Effector memory CD4-positive, alpha-beta T cell (primary cell): ENCODE measurements around the gene STX16.

Experiments used
- DNase-seq, 3 donors: peaks; one replicate each; pipeline ENCODE4 v3.0.0-alpha.2; 2020
- H3K27ac ChIP-seq: 2 replicates; pipeline ENCODE4 v1.7.0; 2013; ENCODE audit warnings: mild to moderate bottlenecking, low read length, moderate library complexity; ENCODE audit not compliant: insufficient read depth, poor library complexity, severe bottlenecking
- H3K27me3 ChIP-seq: replicated peaks from 2 replicates; pipeline ENCODE4 v1.7.0; 2013; ENCODE audit warnings: mild to moderate bottlenecking, low read length; ENCODE audit not compliant: insufficient read depth, control insufficient read depth, poor library complexity, severe bottlenecking
- H3K36me3 ChIP-seq: 2 replicates; pipeline ENCODE4 v1.7.0; 2013; ENCODE audit warnings: mild to moderate bottlenecking, low read length, moderate library complexity; ENCODE audit not compliant: control insufficient read depth, insufficient read depth
- H3K4me1 ChIP-seq: 2 replicates; pipeline ENCODE4 v1.7.0; 2013; ENCODE audit warnings: low read length, mild to moderate bottlenecking; ENCODE audit not compliant: control insufficient read depth, insufficient read depth, poor library complexity, severe bottlenecking
- H3K4me3 ChIP-seq: 2 replicates; pipeline ENCODE4 v1.7.0; 2013; ENCODE audit warnings: low read length, low read depth, mild to moderate bottlenecking; ENCODE audit not compliant: insufficient read depth, poor library complexity, severe bottlenecking
- H3K9me3 ChIP-seq: 2 replicates; pipeline ENCODE4 v1.7.0; 2013; ENCODE audit warnings: mild to moderate bottlenecking, low read length, moderate library complexity; ENCODE audit not compliant: control insufficient read depth

STX16 gene

DNA sequence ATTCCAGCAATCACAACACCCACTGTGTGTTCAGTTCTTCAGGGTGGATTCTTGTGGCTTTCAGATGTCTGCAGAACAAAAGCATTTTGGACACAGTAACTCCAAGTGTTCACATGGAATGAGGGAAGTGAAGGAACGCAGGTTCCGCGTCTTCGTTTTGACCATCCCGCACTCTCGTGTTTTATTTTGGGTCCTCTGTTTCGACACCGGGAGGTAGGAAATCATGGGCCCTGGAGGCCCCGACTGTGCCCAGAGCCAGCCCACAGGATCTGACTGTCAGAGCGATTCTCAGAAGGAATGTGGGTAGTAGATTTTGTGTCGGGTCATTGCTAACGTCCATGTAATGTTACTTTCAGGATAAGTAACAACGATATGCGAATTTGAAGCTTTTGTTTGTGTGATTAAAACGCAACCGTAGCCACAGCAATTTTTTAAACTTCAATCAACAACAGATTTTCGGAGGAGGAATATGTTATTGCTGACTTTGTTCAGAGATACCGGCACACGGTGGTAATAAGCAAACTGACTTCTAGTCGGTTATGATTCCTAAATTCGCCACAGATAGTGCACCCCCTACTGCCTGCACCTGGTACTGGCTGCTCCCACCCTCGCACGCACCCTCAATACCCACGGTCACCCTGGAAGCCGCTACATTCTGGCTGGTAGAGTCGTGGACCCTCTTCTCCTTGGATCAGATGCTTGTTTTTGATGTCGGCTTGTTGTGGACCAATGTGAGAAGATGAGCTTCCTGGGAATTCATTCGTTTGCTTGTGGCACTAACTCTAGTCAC lies 52.0 kb downstream of the STX16 start:
- Histone ChIP-seq H3K27me3 (no peaks in the 10 kb centered on the region), H3K4me1 (no peaks in the 10 kb centered on the region), H3K9me3 (no peaks in the 10 kb centered on the region), H3K27ac (no peak overlapping the region), H3K4me3 (no peak overlapping the region), H3K36me3 (peaks cover 39% of the 10 kb centered on the region)
- no peak for DNase-seq

DNA sequence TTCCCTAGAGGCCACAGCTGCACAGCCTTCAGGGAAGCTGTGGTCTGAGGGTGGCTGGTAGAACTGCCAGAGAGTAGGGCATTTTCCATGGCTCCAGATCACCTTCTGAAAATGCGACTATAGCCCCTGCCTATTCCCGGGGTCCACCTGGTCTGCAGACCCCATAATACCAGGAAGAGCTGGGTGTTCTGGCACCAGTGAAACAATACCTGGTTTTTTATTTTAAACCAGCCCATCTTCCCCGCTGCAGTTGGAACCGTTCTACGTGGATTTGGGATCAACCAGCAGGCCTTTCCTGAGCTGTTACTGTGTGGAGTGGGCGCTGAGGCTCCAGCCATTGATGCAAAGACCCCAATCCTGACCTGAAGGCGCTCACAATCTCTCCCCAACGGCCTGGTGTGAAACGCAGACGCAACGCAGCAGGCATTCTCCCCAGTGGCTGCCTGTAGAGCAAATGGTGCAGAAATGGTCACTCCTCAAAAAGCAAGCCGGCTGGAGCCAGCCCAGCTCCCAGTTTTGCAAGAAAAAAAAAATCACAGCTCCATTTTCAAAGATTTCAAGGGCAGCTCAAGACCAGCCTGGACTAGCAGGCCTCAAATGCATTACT lies 52.8 kb downstream of the STX16 start:
- Histone ChIP-seq H3K4me1 (no peaks in the 10 kb centered on the region), H3K4me3 (no peak overlapping the region), H3K9me3 (no peaks in the 10 kb centered on the region), H3K27ac (no peak overlapping the region), H3K27me3 (no peaks in the 10 kb centered on the region), H3K36me3 (peaks cover 32% of the 10 kb centered on the region)
- no peak for DNase-seq

DNA sequence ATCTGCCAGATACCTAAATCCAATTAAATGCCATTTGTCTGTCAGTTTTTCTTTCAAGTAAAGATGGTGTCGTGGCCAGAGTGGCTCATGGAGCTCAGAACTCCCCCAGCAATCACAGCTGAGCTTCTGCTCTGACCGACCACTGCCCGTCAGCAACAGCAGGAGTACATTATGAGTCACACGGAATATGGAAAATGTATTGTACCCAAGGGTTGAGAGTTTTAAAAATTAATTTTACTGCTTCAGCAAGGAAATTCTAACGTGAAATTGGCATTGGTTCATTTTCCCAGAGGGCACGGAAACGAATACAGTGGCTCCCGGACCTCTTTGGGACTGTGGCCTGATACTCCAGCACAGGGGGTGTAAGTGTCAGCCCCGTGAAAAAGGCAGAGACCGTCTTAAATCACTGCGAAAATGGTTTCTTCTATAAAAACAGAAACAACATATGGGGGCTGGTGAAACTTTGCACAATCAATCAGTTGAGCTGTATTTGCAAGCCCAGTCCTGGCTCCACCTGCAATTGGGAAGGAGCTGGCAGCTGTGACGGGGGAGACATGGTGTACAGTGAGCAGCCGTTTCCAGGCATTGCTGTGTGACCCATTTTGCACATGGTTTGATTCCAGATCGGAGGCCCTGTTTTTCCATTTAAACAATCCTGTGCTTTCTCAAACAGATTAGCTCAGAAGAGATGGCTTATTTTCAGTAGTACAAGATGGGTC lies 54.3 kb downstream of the STX16 start:
- no peaks in the 10 kb centered on the region for H3K27me3 ChIP-seq
- H3K4me1 ChIP-seq, result no peaks in the 10 kb centered on the region
- no peak overlapping the region for H3K27ac ChIP-seq
- no peak for DNase-seq
- H3K36me3 ChIP-seq, result peaks cover 19% of the 10 kb centered on the region
- no peak overlapping the region for H3K4me3 ChIP-seq
- no peaks in the 10 kb centered on the region for H3K9me3 ChIP-seq

DNA sequence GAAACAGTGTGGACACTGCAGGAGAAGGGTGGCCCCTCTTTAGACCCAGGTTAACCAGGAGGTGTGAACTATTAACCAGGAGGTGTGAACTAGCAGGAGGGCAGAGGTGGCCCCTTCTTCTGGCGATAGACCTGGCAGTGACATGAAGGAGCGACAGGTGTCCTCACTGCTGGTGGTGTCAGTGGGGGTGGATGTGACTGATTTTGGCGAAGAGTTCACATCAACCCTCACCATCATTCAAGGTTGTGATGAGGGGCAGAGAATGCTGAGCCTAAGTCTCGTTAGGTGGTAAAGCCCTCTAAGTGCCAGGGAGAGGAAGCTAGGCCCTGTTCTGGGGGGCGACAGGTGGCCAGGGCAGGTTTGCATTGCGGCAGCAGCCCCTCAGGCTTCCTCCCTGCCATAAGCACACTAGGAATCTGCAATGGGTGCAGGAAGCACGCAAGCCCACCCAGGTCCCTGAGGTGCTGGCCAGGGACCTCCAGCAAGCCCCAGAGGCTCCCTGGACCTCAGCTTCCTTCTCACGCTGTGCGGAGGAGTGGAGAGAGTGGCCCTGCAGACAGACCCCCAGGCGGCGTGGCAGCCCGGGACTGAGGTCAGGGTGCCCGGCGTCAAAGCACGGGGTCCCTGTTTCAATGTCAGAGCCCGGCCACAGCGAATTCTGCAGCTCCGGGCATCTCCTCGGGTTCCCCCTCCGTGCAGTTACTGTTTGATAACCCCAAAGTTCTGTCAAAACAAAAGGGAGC lies 55.2 kb downstream of the STX16 start:
- H3K4me3 ChIP-seq, result no peak overlapping the region
- H3K27me3 ChIP-seq, result no peaks in the 10 kb centered on the region
- no peak for DNase-seq
- no peak overlapping the region for H3K27ac ChIP-seq
- no peaks in the 10 kb centered on the region for H3K4me1 ChIP-seq
- H3K36me3 ChIP-seq, result peaks cover 19% of the 10 kb centered on the region
- H3K9me3 ChIP-seq, result no peaks in the 10 kb centered on the region

DNA sequence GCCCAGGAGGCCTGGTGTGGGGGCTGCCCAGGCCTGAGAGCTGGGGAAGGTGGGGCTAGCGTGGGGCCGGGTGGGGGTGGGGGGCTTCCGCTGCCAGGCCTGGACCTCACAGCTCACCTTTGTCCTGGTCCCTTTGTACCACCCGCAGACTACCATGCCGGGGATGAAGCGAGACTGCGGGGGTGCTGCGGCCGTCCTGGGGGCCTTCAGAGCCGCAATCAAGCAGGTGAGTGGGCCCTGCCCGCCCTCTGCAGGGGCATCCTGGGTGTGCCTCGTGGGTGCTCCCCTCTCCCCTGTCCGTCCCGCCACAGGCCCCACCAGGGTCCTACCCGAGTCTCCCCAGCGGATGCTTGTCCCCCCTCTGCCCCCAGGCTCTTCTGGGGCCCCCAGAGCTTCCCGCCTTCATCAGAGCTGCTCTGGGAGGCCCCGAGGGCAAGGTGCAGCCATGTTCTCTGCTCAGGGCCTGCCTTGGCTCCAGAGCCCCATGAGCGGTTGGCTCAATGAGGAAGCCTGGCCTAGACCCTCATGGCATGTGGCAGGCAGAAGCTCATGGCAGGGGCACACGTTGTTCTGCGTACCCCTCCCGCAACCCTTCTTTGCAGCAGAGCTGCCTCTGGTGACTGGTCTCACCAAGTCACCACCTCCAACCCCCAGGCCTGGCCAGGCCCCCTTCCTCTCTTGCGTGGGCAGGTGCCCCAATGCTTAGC lies 56.0 kb downstream of the STX16 start:
- Histone ChIP-seq H3K27ac (no peak overlapping the region), H3K36me3 (peaks cover 15% of the 10 kb centered on the region), H3K4me1 (no peaks in the 10 kb centered on the region), H3K9me3 (no peaks in the 10 kb centered on the region), H3K27me3 (no peaks in the 10 kb centered on the region), H3K4me3 (no peak overlapping the region)
- DNase-seq, result no peak

DNA sequence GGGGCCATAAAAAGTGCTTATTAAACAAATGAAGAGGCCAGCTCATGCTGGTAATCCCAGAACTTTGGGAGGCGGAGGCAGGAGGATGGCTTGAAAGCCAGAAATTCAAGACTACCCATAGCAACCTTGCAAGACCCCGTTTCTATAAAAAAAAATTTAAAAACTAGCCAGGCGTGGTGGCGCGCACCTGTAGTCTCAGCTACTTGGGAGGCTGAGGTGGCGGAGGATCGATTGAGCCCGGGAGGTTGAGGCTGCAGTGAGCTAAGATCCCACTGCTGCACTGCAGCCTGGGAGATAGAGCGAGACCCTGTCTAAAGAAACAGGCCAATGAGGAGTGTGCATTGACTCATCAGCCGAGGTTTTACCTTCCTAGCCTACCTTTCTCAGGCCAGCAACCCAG lies 56.7 kb downstream of the STX16 start:
- no peaks in the 10 kb centered on the region for H3K27me3 ChIP-seq
- no peak overlapping the region for H3K4me3 ChIP-seq
- peaks cover 14% of the 10 kb centered on the region for H3K36me3 ChIP-seq
- DNase-seq, result no peak
- H3K27ac ChIP-seq, result no peak overlapping the region
- H3K9me3 ChIP-seq, result no peaks in the 10 kb centered on the region
- no peaks in the 10 kb centered on the region for H3K4me1 ChIP-seq

DNA sequence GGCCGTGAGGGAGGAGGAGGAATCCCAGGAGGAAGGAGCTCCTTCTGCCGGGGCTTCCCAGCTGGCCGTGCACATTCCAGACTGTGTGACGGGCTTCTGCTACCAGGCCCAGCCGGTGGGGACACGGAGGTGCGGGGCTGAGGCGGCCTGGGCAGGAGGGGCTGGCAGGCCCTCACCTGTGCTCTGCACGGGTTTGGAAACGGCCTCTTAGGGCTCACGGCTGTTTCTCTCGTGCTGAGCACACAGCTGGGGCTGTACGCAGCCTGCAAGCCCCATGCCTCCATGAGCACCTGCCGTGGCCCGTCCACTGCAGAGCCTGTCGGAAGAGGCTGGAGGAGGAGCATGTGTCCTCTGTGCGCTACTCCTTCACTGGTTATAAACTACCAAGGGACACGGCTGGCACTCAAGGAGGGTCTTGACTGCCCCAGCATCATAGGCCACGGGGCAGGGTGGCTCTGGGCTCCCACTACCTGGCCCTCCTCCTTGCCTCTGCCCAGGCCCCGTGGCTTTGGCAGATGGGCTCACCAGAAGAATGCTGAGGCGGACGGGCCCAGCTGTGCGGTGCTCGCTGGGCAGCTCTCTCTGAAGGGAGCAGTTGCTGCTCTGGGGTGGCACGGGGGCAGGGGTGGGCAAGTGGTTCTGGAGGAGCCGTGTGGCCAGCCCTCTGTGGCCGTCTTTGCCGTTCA lies 57.3 kb downstream of the STX16 start:
- no peak for DNase-seq
- H3K4me3 ChIP-seq, result no peak overlapping the region
- H3K4me1 ChIP-seq, result no peaks in the 10 kb centered on the region
- H3K27me3 ChIP-seq, result no peaks in the 10 kb centered on the region
- H3K36me3 ChIP-seq, result peaks cover 8% of the 10 kb centered on the region
- no peaks in the 10 kb centered on the region for H3K9me3 ChIP-seq
- no peak overlapping the region for H3K27ac ChIP-seq

DNA sequence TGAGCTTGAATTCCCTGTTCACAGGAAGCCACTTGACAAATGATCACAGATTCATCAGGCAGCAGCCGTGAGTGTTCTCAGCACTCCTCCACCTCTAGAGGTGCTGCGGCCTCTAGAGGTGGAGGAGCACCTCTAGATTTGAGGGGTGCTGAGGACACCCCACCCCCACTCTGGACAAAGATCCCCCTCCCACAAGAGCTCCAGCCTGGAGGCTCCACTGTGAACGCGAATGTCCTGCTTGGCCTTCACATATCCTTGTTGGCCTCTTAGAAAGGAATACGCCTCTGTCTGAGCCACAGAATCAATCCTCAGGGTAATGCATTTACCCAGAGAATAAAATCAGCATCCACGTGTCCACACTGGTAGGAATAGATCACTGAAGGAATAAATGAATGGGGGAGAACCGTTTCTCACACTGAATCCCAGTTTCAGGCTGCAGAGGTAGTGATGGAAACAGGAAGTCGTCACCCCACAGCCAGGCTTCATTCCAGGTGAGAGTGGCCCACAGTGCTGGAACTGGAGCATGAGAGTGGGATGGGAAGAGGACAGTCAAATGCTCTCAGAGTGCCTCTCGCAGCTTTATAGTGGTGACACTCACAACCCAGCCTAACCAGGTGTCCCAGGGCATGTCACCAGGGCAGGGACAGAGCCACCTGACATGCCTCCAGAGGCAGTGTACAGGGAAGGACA lies 58.1 kb downstream of the STX16 start:
- Histone ChIP-seq H3K9me3 (no peaks in the 10 kb centered on the region), H3K4me3 (no peak overlapping the region), H3K27ac (no peak overlapping the region), H3K27me3 (no peaks in the 10 kb centered on the region), H3K4me1 (no peaks in the 10 kb centered on the region), H3K36me3 (peaks cover under 1% of the 10 kb centered on the region)
- DNase-seq, result no peak

DNA sequence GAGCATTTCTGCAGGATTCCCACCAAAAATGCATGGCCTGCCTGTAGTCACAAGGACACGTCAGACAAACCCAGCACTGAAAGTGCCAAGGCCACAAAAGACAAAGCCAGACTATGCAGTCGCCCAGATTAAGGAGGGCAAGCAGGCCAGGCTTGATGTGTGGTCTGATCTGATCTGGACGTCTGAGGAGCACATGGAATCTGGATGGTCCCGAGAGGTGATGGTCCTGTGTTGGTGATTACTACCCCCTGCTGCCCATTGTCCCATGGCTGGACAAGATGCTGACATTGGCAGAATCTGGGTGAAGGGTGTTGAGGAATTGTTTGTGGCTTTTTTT lies 58.6 kb downstream of the STX16 start:
- Histone ChIP-seq H3K4me1 (no peaks in the 10 kb centered on the region), H3K4me3 (no peak overlapping the region), H3K27ac (no peak overlapping the region), H3K36me3 (no peaks in the 10 kb centered on the region), H3K27me3 (no peaks in the 10 kb centered on the region), H3K9me3 (no peaks in the 10 kb centered on the region)
- DNase-seq, result no peak
